ENCODE results near the gene METTL27.
"Not testable (repeated sequence)": the region's sequence is repeated elsewhere in the genome, so short reads cannot be mapped to it uniquely, and the experiment has no call there.

The METTL27 gene

DNA sequence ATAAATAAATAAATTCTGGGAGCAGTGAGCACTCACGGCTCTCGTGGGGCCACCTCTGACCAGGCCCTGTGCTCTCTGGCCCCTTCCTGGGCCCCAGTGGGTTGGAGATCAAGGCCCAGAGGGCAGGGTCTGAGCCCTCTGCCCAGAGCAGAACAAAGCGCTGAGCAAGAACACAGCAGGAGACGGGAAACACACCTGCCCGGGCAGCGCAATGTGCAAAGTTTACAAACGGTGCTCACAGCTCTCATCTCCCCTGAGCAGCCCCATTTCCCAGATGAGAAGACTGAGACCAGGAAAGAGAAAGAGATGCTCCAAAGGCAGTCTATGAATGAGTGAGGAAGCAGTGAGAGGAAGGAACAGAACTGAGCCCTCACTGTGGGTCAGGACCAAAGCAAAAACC is 3.0 kb downstream of the METTL27 start:
- no peak for DNase-seq (ENCODE audit: low read depth in 2 of 2)

DNA sequence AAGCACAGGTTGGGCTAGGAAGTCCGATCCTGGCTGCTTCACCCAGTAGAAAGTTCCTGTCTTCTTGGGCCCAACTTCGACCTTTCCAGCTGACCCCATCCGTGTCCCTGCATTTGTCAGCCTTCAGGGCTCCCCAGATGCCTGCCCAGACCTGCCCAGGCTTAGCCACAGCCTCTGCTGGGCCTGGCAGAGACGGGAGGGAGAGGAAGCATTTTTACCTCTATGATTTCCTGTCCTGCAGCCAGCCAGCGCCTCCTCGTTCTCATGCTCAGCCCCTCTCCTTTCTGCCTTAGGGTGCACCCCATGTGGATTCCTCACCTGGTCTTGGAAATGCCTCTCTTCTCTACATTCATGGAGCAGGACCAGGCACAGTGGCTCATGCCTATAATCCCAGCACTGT is 3.7 kb downstream of the METTL27 start:
- no peak for DNase-seq (ENCODE audit: low read depth in 2 of 2)

DNA sequence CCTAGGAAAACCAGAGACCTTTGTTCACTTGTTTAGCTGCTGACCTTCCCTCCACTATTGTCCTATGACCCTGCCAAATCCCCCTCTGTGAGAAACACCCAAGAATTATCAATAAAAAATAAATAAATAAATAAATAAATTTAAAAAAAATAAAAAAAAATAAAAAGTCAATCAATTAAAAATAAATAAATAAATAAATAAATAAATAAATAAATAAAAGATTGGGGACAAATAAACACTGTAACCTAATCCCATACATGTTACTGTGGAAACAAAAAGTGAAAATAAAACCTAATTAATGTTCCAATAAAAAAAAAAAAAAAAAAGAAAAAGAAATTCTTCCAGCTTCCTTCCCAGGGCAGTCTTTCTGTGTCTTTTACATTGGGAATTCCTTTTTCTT is 5.1 kb downstream of the METTL27 start:
- not testable (repeated sequence) for DNase-seq (ENCODE audit: low read depth in 2 of 2)

DNA sequence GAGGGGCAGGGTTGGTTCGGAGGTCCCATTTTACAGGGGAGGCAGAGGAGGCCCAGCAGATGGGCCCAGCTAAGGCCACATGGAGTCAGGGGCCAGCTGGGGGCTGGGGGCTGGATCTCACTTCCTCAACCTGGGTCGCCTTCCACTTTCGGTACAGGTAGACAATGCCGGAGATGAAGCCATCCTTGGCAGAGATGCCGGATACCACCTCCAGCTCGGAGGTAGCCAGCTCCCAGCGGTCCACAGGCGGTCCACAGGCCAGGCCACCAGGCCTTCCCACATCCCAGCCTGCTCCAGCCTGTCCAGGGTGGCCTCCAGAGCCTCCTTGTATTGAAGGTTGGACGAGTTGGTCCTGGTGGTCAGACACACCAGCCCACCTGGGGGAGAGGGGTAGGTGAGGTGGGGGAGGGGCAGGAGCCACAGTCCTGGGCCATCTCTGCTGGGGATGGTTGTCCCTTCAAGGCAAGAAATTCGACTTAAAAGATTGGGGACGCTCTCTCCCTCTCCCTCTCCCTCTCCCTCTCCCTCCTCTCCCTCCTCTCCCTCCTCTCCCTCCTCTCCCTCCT is 7.6 kb downstream of the METTL27 start:
- DNase-seq (ENCODE audit: low read depth in 2 of 2) = no peak

DNA sequence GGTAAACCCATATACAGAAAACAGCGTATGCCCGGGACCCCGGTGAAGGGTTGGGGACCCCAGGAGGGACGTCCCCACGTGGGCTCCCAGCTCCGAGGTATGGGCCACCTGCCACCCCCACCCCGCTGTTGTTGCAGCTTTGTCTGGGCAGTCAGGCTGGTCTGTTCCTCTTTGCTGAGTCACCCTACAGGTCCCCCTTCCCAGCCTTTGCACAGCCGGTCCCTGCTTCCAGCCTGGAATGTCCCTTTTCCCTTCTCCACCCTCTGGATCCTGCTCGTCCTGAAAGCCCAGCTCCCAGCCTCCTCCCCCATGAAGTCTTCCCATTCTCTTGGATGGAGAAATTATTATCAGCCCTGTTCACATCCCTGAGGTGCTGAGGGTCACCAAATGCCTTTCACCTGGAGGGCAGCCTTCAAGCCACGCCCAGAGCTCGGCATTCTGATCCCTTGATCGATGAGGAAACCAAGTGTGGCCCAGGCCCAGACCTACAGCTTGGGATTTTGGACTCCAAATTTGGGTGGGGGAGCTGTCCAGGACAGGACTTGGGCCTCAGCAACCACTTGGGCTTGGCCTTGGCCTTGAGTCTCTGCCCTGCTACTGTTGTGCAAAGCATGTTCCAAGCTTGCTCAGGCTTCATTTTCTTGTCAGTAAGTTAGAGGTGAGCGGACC is 8.9 kb downstream of the METTL27 start:
- DNase-seq (ENCODE audit: low read depth in 2 of 2) = no peak

DNA sequence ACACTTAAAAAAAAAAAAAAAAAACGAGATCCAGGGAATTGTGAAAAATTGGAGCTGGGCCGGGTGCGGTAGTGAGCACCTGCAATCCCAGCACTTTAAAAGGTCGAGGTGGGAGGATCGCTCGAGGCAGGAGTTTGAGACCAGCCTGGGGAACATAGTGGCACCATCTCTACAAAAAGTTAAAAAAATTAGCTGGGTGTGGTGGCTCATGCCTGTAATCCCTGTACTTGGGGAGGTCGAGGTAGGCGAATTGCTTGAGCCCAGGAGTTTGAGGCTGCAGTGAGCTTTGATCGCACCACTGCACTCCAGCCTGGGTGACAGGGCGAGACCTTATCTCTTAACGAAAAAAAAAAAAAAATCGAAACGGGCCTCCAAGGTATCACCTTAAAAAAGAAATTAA is 9.5 kb downstream of the METTL27 start:
- no peak for DNase-seq (ENCODE audit: low read depth in 2 of 2)

DNA sequence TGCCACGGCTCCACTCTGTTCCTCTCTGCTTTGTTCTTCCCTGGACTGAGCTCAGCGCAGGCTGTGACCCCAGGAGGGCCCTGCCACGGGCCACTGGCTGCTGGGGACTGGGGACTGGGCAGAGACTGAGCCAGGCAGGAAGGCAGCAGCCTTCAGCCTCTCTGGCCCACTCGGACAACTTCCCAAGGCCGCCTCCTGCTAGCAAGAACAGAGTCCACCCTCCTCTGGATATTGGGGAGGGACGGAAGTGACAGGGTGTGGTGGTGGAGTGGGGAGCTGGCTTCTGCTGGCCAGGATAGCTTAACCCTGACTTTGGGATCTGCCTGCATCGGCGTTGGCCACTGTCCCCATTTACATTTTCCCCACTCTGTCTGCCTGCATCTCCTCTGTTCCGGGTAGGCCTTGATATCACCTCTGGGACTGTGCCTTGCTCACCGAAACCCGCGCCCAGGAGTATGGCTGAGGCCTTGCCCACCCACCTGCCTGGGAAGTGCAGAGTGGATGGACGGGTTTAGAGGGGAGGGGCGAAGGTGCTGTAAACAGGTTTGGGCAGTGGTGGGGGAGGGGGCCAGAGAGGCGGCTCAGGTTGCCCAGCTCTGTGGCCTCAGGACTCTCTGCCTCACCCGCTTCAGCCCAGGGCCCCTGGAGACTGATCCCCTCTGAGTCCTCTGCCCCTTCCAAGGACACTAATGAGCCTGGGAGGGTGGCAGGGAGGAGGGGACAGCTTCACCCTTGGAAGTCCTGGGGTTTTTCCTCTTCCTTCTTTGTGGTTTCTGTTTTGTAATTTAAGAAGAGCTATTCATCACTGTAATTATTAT is 10.3 kb downstream of the METTL27 start:
- no peak for DNase-seq (ENCODE audit: low read depth in 2 of 2)

DNA sequence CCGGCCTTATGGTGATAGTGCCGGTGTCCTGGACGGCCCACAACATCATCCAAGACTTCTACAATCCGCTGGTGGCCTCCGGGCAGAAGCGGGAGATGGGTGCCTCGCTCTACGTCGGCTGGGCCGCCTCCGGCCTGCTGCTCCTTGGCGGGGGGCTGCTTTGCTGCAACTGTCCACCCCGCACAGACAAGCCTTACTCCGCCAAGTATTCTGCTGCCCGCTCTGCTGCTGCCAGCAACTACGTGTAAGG is 10.8 kb downstream of the METTL27 start:
- no peak for DNase-seq (ENCODE audit: low read depth in 2 of 2)

DNA sequence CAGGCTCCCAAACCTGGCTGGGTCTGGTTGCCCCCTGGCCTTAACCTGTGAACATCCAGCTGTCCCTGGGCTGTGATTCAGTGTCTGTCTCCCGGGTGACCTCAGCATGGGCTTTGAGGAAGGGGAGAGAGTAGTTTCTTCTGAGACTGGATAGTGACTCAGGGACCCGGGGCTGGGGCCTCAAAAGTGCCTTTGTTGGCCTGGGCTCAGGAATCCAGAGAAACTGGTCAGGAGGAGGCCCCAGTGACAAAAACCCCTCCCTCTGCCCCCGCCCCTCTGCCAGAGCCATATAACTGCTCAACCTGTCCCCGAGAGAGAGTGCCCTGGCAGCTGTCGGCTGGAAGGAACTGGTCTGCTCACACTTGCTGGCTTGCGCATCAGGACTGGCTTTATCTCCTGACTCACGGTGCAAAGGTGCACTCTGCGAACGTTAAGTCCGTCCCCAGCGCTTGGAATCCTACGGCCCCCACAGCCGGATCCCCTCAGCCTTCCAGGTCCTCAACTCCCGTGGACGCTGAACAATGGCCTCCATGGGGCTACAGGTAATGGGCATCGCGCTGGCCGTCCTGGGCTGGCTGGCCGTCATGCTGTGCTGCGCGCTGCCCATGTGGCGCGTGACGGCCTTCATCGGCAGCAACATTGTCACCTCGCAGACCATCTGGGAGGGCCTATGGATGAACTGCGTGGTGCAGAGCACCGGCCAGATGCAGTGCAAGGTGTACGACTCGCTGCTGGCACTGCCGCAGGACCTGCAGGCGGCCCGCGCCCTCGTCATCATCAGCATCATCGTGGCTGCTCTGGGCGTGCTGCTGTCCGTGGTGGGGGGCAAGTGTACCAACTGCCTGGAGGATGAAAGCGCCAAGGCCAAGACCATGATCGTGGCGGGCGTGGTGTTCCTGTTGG is 11.4 kb downstream of the METTL27 start, which contains the start of gene CLDN4:
Gene CLDN4, plus strand, starts transcription at position 316 of the 903 bp plus-strand sequence. Its CDS starts 206 bp downstream, at position 522.
- DNase-seq (ENCODE audit: low read depth in 2 of 2) = no peak

DNA sequence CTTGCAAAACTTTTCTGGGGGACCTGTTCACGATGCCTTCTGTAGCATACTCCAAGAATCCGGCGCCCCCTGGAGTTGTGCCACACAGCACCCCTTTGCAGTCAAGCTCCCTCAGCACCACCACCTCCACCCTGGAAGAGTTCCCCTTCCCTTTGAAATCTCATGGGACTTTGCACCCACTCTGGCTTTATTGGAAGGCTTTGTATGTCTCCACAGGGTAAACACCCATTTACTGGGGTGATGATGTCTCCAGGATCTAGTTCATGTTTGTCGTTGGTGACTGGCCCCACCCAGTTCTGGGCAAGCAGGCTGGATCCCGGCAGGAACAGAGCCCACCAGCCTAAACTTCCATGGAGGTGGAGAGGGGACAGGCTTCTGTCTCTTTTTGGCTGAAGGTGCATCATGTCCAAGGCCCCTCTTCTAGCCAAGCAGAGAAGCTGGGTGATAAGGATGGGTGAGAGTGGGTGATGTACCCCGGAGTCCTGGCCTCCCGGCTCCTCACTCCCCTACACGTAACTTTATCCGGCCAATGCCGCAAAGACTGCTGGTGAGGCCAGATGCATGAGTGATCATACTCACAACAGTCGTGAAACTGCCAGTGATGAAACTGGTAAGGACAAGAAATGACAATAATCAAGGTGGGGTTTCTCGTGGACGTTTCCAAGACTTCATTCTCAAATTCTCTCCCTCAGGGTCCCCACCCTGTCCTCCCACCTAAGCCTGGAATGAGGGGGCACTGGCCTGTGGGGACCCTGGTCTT is 12.2 kb downstream of the METTL27 start:
- no peak for DNase-seq (ENCODE audit: low read depth in 2 of 2)

DNA sequence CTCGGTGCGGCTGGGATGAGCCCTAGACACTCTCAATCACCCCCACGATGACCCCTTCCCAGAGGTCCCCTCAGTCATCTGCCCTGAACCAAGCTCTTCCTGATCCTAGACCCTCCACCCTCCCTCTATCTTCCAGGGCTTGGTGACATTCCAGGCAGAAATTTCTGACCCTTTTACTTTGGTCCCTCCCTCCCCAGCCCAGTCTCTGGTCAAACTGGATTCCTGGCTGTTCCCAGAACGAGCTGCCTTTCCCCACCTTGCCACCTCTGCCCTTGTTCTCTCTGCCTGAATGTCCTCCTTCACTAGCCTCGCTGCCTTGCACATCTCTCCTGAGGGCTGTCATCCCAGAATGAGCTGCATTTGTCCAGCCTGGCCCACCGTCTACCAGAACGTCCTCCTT is 12.8 kb downstream of the METTL27 start:
- no peak for DNase-seq (ENCODE audit: low read depth in 2 of 2)

DNA sequence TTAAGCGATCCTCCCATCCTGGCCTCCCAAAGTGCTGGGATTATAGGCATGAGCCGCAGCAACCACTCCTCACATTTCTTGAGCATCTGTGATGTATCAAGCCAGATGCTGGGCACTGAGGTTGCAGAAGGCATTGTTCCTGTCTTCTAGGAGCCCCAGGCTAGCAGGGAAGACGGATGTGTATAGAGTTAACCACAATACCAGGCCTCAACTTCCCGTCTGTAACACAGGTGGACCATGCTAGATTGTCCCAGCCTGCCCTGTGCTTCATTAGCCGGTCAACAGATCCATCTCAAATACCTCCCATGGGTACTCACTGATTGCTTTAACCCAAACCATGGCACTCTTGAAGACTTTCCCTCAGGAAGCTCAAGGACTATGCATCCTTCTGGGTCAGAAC is 13.3 kb downstream of the METTL27 start:
- no peak for DNase-seq (ENCODE audit: low read depth in 2 of 2)

DNA sequence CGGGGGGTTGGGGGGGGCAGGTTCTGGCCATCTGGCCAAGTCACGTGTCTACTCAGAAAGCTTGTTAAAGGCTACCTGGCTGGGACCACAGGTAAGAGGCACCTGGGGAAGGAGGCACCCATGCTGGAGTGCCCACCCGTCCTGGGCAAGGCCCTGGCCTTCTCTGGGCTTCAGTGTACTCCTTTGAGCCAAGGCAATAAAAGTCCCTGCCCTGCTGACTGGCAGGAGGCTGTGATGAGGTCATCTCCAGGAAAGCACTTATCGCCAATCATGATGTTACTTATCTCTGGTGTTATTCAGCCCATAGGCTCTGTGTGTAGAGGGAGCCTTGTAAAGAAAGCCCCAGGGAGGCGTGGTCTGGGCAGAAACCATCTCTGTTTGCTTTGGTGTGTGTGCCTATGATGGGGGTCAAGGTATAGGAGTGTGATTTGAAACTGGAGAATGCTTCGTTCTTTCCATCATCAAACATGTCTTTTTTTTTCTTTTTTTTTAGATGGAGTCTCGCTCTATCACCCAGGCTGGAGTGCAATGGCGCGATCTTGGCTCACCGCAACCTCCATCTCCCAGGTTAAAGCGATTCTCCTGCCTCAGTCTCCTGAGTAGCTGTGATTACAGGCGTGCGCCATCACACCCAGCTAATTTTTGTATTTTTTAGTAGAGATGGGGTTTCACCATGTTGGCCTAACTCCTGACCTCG is 14.1 kb downstream of the METTL27 start:
- DNase-seq (ENCODE audit: low read depth in 2 of 2) = no peak

DNA sequence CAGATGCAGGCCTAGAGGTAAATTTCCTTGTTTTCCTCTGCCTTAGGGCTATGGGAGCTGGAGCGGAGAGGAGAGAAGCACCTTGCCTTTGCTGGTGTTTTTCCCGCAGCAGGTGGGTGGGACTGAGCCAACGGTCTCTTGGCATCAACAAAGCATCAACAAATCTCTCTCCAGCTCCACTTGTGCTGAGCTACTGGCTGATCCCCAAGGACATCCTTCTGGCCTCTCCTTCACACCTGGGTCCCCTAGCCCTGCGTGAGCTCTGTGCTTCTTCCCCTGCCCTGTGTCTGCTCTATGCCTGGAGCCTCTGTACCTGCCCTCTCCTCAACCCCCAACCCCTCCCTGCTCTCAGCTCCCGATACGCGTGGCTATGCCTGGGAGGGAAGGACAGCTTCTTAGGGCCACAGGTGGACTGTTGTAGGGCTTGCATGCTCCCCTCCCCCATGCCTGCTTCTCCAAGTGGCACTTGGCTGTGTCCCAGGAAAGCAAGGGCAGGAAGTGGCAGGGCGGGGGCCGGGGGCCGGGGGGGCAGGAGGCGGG is 14.7 kb downstream of the METTL27 start:
- DNase-seq (ENCODE audit: low read depth in 2 of 2) = no peak

DNA sequence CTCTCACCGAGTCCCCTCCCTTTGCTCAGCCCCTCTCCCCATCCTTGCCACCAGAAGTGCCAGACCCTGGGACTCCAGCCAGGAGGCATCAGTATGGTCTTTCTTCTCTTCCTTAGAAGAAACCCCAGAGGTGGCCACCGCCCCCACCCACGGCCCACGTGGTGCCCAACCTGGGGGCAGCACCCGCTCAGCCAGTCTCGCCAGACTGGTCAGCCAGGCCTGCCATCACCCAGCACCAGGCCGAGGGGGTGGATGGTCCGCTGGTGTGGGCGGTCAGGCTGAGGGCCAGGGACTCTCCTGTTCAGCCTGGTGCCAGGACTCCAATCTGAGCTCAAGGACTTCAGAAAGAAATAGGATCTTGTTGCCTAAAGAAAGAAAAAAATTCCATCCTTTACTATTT is 17.3 kb downstream of the METTL27 start:
- DNase-seq (ENCODE audit: low read depth in 2 of 2) = no peak

DNA sequence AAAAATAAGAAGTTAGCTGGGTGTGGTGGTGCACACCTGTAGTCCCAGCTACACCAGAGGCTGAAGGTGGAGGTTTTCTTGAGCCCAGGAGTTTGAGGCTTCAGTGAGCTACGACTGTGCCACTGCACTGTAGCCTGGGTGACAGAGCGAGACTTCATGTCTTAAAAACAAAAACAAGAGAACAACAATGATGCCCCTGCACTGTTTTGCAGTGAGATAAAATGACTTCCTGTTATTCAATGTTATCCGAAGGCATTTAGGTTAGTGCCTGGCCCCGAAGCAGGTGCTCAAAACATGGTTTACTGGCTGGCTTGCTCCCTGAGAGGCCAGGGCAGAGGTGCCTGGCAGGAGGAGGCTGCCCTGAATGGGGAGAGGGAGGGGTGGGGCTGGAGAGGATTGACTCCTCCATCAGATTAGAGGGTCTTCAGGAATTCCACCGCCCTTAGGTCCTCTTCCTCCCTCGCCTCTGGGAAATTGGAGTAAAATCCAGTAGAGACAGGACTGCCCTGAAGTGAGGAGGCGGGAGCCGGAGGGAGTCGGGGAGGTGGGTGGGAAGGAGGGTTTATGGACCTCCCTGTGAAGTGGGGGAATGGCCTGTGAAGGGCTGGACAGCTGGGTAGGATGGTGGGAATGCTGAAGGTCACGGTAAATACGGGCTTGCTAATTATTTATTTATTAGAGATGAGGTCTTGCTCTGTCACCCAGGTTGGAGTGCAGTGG is 18.3 kb downstream of the METTL27 start:
- no peak for DNase-seq (ENCODE audit: low read depth in 2 of 2)

DNA sequence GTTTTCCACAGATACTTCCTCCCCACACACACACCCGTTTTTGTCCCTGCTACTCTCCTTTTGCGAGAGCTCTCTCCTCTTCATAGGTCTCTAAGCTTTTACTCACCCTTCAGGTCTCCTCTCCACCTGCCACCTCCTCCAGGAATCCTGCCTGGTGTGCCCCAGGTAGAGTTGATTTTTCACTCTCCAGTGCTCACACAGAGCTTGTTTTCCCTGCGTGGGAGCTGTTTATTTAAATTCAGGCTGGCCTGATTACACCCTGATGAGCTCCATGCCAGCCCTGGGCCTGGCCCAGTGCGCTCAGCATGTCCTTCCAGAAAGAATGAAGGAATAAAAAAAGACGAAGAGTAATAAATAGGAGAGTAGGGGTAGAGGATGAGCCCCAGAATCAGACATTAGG is 19.1 kb downstream of the METTL27 start:
- no peak for DNase-seq (ENCODE audit: low read depth in 2 of 2)

DNA sequence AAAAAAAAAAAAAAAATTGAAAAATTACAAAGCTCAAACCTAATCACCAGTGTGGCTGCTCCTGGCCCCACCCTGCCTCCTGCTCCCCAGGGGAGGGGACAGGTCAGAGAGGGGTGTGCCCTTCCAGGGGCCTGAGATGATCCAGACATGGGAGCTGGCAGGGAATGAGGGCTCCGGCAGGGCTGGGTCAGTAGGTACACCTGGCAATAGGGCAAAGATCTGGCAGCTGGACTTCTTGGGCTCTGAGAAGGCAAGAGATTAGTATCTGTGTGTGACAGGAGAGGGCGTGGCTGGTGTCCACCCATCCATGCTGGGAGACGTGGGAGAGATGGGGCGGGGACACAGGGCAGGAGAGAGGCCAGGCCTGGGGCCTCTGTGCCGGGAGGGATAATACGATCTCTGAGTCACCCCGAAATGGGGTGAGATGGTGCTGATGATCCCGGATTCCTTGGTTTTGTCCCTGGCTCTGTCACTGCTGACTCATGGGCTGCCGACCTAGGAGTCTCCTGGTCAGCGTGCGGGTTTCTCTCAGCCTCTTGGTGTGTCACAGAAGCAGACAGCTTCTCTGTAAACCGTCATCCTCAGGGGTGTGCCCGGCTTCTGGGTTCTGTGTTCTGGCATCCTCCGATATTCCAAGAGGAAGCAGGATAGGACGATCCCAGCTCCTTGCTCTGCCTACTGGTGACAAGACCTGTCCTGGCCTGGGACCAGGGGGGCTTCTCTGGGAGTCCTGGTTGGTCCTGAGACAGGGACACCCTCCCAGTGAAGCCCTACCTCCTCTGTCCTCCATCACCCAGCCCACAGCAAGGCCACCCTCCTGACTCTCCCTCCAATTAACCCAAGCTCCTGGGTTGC is 19.8 kb downstream of the METTL27 start:
- no peak for DNase-seq (ENCODE audit: low read depth in 2 of 2)
